Lower leg skin (tissue), 3 donors: ENCODE results near the gene CFD.

Source experiments
- CTCF ChIP-seq, 3 donors: fragments of 450-650 bp; IDR thresholded peaks; one replicate each; pipeline ENCODE4 v1.5.1; 2016; ENCODE audit warnings: antibody characterized with exemption in 3 of 3, mild to moderate bottlenecking in 3 of 3, moderate library complexity in 2 of 3
- POLR2A ChIP-seq, 2 donors: fragments of 450-650 bp; IDR thresholded peaks; one replicate each; pipeline ENCODE4 v1.6.1; 2016 to 2017; ENCODE audit warnings: antibody characterized with exemption in 2 of 2, mild to moderate bottlenecking in 1 of 2, moderate library complexity in 1 of 2

- TF ChIP-seq CTCF (IDR thresholded peaks at IDR 0.05) (no peak), POLR2A (IDR thresholded peaks at IDR 0.05) (no peak)
Observed at GRCh38 chr19:821231-821824, 38.1 kb upstream of the CFD start.
